ENCODE measurements around the gene GPRC5A. TPM values are rescaled to one million over a fixed set of nuclear protein-coding genes. Genes with fewer than 3 reads are reported as not detected.
A peak's percentile ranks its signal among the peaks of the same experiment; 100 is the strongest.

The GPRC5A gene
- total RNA-seq, 4 donors from 2014 or later: 2.0 to 13.2 (median 12.4) TPM

DNA sequence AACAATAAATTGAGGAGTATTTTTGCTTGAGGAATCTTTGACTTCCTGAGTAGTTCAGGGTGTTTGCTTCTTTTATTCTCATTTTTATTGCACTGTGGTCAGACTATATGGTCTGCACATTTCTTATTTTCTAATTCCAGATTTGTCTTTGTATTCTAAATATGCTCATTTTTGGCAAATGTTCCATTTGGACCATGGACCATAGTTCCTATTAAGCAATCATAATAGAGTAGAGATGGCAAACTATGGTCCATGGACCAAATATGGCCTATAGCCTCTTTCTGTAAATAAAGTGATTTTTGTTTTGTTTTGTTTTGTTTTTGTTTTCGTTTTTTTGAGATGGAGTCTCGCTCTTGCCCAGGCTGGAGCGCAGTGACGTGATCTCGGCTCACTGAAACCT, 2.1 kb downstream of the GPRC5A start:
- Histone ChIP-seq H3K4me1 (no peaks in the 10 kb centered on the region), H3K27me3 (no peaks in the 10 kb centered on the region), H3K27ac (peak overlapping the region in 1 of 2 donors; percentile 84), H3K9me3 (no peaks in the 10 kb centered on the region), H3K4me3 (no peak overlapping the region), H3K36me3 (no peaks in the 10 kb centered on the region)
- TF ChIP-seq, protein P1, sequence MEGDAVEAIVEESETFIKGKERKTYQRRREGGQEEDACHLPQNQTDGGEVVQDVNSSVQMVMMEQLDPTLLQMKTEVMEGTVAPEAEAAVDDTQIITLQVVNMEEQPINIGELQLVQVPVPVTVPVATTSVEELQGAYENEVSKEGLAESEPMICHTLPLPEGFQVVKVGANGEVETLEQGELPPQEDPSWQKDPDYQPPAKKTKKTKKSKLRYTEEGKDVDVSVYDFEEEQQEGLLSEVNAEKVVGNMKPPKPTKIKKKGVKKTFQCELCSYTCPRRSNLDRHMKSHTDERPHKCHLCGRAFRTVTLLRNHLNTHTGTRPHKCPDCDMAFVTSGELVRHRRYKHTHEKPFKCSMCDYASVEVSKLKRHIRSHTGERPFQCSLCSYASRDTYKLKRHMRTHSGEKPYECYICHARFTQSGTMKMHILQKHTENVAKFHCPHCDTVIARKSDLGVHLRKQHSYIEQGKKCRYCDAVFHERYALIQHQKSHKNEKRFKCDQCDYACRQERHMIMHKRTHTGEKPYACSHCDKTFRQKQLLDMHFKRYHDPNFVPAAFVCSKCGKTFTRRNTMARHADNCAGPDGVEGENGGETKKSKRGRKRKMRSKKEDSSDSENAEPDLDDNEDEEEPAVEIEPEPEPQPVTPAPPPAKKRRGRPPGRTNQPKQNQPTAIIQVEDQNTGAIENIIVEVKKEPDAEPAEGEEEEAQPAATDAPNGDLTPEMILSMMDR (IDR thresholded peaks at IDR 0.05): no peak
- TF ChIP-seq POLR2A (IDR thresholded peaks at IDR 0.05): no peak
- intact Hi-C loops (cut with DNase I; ENCODE audit: low total_unique reads): no loop called here
- DNase-seq: no peak

DNA sequence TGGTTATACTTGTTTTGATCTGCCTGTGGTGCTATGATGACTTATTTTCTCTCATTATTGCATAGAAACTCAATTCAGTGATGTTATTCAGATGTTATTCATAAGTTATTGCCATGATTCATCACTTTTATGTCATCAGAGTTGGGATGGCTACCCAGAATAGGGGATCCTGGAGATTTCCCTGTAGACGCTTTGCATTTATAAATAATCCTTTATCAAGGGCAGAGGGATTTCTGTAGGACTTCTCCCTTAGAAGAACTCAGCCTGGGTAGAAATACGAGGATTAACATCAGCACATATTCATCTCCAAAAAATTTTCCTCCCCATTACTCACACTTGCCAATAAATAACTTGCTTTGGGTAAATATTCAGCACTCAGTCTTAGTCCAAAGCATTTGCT, 4.9 kb downstream of the GPRC5A start:
- intact Hi-C loops (cut with DNase I; ENCODE audit: low total_unique reads): no loop called here
- peaks cover 0 to 8% of the 10 kb centered on the region in 2 donors for H3K4me1 ChIP-seq
- H3K4me3 ChIP-seq: no peak overlapping the region
- H3K27me3 ChIP-seq: no peaks in the 10 kb centered on the region
- H3K27ac ChIP-seq: peak overlapping the region; percentile 91 to 94
- H3K36me3 ChIP-seq: no peaks in the 10 kb centered on the region
- DNase-seq: no peak
- H3K9me3 ChIP-seq: no peaks in the 10 kb centered on the region
- no peak for TF ChIP-seq POLR2A (IDR thresholded peaks at IDR 0.05)
- TF ChIP-seq, protein P1 (IDR thresholded peaks at IDR 0.05): no peak

DNA sequence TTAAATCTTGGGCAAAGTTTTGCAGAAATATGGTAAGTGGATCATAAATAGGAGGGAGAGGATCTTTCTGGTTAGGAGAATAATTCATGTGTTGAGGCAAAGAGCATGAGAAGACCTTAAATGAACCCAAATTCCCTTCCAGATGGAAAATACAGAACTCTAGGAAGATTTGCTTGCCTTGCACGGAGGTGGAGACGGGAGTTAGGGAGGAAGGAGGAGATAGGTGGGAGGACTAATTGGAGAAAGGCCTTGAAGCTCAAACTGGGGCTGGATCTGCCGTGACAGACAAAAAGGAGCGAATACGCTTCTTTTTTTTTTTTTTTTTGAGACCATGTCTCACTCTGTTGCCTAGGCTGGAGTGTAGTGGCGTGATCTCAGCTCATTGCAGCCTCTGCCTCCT, 5.9 kb downstream of the GPRC5A start:
- intact Hi-C loops (cut with DNase I; ENCODE audit: low total_unique reads): no loop called here
- peak overlapping the region; percentile 91 to 94 for H3K27ac ChIP-seq
- H3K4me1 ChIP-seq: peaks cover 0 to 8% of the 10 kb centered on the region in 2 donors

GRCh38 chr12:12898136-12898717, 6.9 kb downstream of the GPRC5A start:
- DNase-seq: no peak
- Histone ChIP-seq H3K9me3 (no peaks in the 10 kb centered on the region), H3K4me1 (peaks cover 0 to 8% of the 10 kb centered on the region in 2 donors), H3K27ac (peak overlapping the region; percentile 91 to 94), H3K4me3 (no peak overlapping the region), H3K27me3 (no peaks in the 10 kb centered on the region), H3K36me3 (no peaks in the 10 kb centered on the region)
- intact Hi-C loops (cut with DNase I; ENCODE audit: low total_unique reads): no loop called here
- TF ChIP-seq, protein P1 (IDR thresholded peaks at IDR 0.05): no peak
- no peak for TF ChIP-seq POLR2A (IDR thresholded peaks at IDR 0.05)

More for the DNA sequence above, 5.9 kb downstream of the GPRC5A start:
- no peak for DNase-seq
- no peaks in the 10 kb centered on the region for H3K27me3 ChIP-seq
- no peaks in the 10 kb centered on the region for H3K36me3 ChIP-seq
- TF ChIP-seq POLR2A (IDR thresholded peaks at IDR 0.05): no peak
- TF ChIP-seq, protein P1 (IDR thresholded peaks at IDR 0.05): no peak
- no peak overlapping the region for H3K4me3 ChIP-seq
- no peaks in the 10 kb centered on the region for H3K9me3 ChIP-seq

DNA sequence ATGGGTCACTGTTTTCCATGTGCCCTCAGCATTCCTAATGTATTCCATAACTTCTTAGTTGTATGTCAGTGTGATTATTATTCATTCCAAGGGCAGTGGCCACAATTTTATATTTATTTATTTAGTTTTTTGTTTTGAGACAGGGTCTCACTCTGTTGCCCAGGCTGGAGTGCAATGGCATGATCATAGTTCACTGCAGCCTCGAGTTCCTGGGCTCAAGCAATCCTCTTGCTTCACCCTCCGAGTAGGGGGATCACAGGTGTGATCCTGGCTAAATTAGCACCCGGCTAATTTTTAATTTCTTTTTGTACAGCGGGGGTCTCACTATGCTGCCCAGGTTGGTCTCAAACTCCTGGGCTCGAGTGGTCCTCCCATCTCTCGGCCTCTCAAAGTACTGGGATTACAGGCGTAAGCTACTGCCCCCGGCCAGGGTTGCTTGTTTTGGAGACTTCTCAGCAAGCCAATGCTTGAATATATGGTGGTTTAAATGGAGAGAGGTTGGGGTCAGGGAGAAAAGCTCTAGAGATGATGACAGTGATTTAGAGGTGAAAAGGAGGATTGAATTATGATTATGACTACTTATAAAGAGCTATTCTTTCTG, 7.6 kb downstream of the GPRC5A start:
- DNase-seq: no peak
- intact Hi-C loops (cut with DNase I; ENCODE audit: low total_unique reads): no loop called here
- TF ChIP-seq, protein P1 (IDR thresholded peaks at IDR 0.05): no peak
- TF ChIP-seq POLR2A (IDR thresholded peaks at IDR 0.05): no peak

More for the DNA sequence above, 7.6 kb downstream of the GPRC5A start:
- H3K27ac ChIP-seq: peak overlapping the region; percentile 91 to 94
- H3K4me3 ChIP-seq: no peak overlapping the region
- H3K36me3 ChIP-seq: no peaks in the 10 kb centered on the region
- no peaks in the 10 kb centered on the region for H3K27me3 ChIP-seq
- H3K4me1 ChIP-seq: peaks cover 0 to 8% of the 10 kb centered on the region in 2 donors
- no peaks in the 10 kb centered on the region for H3K9me3 ChIP-seq
